Adipose tissue (tissue), 3 donors: ENCODE measurements around the gene SMIM13. TPM values are rescaled to one million over a fixed set of nuclear protein-coding genes. Genes with fewer than 3 reads are reported as not detected.

Experiments used
- H3K27ac ChIP-seq: one replicate; pipeline ENCODE4 v1.5.1; 2013; ENCODE audit warnings: low read depth, low read length
- WGBS, 3 donors: extraction: QIAGEN DNeasy Blood & Tissue Kit; methylation state at CpG; one replicate each; pipeline ENCODE4 v1.1.7; 2013; 5-methylcytosine and 5-hydroxymethylcytosine counted together
- polyA plus RNA-seq, 3 donors: library from polyadenylated mRNA; stranded (reverse); fragments of 200-250 nt; gene quantifications; one replicate each; pipeline ENCODE4 v1.2.3, GENCODE V29; 2013
- donor health status: healthy with polysubstance abuse.
- donor health status: Bipolar disorder and iron deficiency.
- donor health status: healthy.

Gene SMIM13
- polyA plus RNA-seq, 3 donors: 1.8 to 3.7 (median 3.3) TPM

GRCh38 chr6:11141295-11141694 lies 47.7 kb downstream of the SMIM13 start:
- 72 to 89% (median 82%) methylated on average over 3 of the region's 3 CpGs for WGBS, 3 donors
- no peak overlapping the region for H3K27ac ChIP-seq

- H3K27ac ChIP-seq: no peak overlapping the region
- 96% methylated on average over 8 of the region's 8 CpGs for WGBS, 3 donors
These were observed 48.8 kb downstream of the SMIM13 start for GRCh38 chr6:11142296-11143027.

DNA sequence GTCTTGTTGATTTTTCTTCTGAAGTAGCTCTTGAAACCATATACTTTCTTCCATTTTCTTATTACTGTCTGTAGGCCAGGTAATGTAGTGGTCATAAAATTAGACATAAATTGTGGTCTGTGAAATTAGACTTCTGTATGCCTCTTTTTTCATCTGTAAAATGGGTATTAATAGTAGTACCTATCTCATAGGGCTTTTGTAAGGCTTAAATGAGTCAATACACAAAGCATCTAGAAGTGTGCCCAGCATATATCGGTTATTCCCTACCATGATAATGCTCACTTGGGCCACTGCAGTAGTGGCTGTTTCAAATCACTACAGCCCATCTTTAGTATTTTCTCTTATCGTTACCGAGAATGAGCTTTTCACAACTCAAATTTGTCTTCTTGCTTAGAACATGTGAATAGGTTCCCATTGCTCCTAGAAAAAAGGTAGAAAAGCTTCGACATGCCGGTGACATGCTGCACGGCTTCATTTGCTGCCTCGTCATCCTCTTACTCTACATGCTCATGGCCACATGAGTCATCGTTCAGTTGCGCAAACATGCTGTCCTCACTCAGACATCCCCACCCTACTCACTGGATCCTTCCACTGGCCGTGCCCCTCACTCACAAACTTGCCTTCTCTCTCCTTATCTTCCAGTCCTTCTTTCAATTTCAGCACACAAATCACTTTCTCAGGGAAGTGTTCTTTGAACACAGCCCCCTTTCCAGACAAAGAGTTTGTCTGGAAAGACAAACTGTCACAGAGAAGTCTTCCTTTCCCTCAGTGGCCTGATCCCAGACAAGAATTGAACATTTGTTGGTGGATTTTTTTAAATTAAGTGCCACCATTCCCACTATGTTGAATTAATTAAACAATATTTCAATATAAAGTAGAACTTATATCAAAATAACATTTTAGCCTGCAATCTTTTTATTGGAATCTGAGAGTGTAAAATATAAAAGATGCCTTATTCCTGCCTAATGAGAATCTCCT lies 50.0 kb downstream of the SMIM13 start:
- WGBS, 3 donors: 62 to 79% (median 67%) methylated on average over 10 of the region's 10 CpGs
- H3K27ac ChIP-seq: no peak overlapping the region

GRCh38 chr6:11144393-11144851 lies 50.8 kb downstream of the SMIM13 start:
- no peak overlapping the region for H3K27ac ChIP-seq
- 17 to 22% (median 18%) methylated on average over 6 of the region's 6 CpGs for WGBS, 3 donors

- no peak overlapping the region for H3K27ac ChIP-seq
- WGBS, 3 donors: 88 to 95% (median 94%) methylated on average over 4 of the region's 4 CpGs
These were observed 52.6 kb downstream of the SMIM13 start for GRCh38 chr6:11146117-11146826.

GRCh38 chr6:11149551-11149950 lies 55.9 kb downstream of the SMIM13 start:
- no peak overlapping the region for H3K27ac ChIP-seq
- 90 to 95% (median 92%) methylated on average over 3 of the region's 3 CpGs for WGBS, 3 donors

- H3K27ac ChIP-seq: no peak overlapping the region
- WGBS, 3 donors: 86 to 100% (median 87%) methylated on average over 1 of the region's 1 CpG
These were observed 57.9 kb downstream of the SMIM13 start for GRCh38 chr6:11151488-11151887.

DNA sequence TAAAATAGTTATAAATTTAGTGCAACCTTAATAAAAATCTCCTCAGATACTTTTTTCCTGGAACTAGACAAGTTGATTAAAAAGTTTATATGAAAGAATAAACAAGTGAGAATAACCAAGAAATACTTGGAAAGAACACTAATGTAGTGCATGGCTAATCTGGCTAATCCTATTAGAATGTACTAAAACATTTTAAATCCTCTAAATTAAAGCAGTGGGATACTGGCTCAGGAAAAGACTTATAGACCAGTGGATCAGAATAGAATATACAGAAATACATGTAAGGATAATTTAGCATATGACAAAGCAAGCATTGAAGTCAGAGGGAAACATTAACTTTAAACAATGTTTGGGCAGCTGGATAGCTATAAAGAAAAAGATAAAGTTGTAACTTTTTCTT lies 58.9 kb downstream of the SMIM13 start:
- no peak overlapping the region for H3K27ac ChIP-seq

DNA sequence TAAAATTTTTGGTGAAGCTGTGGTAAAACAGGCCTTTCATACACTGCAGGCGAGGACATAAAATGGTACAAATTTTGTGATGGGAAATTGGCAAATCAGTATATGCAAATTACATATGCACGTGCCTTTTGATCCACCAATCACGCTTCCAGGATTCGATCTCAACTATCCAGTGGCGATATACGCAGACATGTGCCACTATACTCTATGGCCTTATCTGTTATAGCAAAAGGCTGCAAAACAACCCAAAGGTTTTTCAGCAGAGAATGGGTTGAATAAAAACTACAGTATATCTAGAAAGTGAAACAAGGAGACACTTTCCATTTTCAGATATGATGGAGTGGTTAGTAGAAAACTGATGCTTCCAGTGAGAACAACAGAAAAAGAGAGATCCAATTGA lies 59.8 kb downstream of the SMIM13 start:
- no peak overlapping the region for H3K27ac ChIP-seq
- WGBS, 3 donors: 97 to 98% (median 97%) methylated on average over 6 of the region's 6 CpGs

- no peak overlapping the region for H3K27ac ChIP-seq
These were observed 62.0 kb downstream of the SMIM13 start for GRCh38 chr6:11155589-11155988.

DNA sequence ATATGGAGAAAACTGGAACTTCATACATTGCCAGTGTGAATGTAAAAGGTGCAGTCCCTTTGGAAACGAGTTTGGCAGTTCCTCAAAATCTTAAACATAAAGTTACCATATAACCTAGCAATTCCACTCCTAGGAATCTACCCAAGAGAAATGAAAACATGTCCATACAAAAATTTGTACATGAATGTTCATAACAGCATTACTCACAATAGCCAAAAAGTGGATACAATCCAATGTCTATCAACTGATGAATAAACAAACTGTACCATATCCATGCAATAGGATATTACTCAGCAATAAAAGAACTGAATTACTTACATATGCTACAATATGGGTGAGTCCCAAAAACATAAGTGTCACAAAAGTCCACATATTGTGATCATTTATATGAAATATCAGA lies 66.6 kb downstream of the SMIM13 start:
- WGBS, 3 donors: 71 to 89% (median 76%) methylated on average over 1 of the region's 1 CpG
- no peak overlapping the region for H3K27ac ChIP-seq

- WGBS, 3 donors: 88 to 94% (median 90%) methylated on average over 9 of the region's 9 CpGs
- H3K27ac ChIP-seq: no peak overlapping the region
These were observed 67.7 kb downstream of the SMIM13 start for GRCh38 chr6:11161031-11161956.

- H3K27ac ChIP-seq: no peak overlapping the region
- 94 to 99% (median 94%) methylated on average over 3 of the region's 3 CpGs for WGBS, 3 donors
These were observed 68.6 kb downstream of the SMIM13 start for GRCh38 chr6:11162262-11162661.

DNA sequence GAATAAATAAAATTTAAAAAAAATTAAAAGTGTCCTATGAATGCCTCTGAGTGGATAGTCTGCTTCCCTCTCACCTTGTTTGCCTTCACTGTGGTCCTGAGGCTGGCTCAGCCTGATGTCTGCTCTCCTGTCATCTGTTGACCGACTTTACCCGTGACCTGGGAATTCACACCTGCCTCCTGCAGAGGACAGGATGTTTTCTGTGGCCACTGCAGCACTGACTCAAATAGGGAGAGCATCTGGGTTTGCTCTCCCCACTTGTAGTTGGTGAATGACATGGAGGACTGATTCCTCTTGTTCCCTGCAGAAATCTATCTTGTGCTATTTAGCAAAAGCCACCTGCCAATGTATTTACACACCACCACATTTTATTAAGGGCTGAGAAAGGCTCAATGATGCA lies 70.3 kb downstream of the SMIM13 start:
- H3K27ac ChIP-seq: no peak overlapping the region
- 71 to 91% (median 88%) methylated on average over 2 of the region's 2 CpGs for WGBS, 3 donors

GRCh38 chr6:11164717-11165646 lies 71.3 kb downstream of the SMIM13 start:
- no peak overlapping the region for H3K27ac ChIP-seq
- 80 to 82% (median 82%) methylated on average over 20 of the region's 20 CpGs for WGBS, 3 donors

DNA sequence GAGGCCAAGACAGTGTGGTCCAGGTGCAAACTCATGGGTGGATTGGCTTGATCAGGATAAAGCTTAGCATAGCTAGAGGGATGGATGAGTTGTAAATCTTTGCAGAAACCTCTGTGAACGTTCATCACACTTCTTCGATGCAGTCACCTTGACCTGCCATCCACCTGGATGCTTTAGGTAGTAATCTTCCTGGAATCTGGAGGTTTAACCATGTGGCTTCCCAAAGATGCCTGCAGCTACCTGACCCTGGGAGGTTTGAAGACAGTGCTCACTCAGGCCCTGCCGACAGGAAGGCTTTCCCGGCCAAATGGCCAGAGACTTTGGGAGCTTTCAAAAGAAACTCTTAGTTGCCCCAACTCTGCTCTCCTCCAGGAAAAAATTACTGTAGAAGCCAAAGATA lies 73.3 kb downstream of the SMIM13 start:
- no peak overlapping the region for H3K27ac ChIP-seq
- 37 to 67% (median 38%) methylated on average over 4 of the region's 4 CpGs for WGBS, 3 donors

DNA sequence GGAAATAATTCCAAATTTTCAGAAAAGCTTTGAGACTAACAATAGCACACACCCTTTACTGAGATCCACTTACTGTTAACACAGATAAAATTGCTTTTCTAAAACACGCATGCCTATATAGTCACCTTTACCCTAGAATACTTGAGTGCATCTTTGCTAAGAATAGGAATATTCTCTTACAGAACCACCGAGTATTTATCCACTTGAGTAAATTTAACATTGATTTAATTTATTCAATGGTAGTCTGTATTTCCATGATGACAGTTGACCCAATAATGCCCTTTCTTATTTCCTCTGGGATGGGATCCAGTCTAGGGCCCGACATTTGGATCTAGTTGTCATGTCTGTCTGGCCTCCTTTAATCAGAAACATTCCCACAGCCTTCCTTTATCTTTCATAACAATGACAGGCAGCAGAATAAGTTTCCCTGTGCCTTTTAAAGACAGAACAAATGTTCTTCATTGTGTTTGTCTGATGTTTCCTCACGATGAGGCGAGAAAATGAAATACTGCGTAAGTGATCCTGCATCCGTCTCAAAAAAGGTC lies 74.5 kb downstream of the SMIM13 start:
- no peak overlapping the region for H3K27ac ChIP-seq
- WGBS, 3 donors: 65 to 72% (median 65%) methylated on average over 7 of the region's 7 CpGs
